B cell (primary cell): ENCODE results near the gene STYXL1.

Experiments used
- EZH2 ChIP-seq: IDR thresholded peaks from 2 replicates; pipeline ENCODE4 v1.6.1; 2012; ENCODE audit warnings: borderline replicate concordance, low read depth, mild to moderate bottlenecking, moderate library complexity, low read length; ENCODE audit not compliant: insufficient read depth, poor library complexity, severe bottlenecking
- TF ChIP-seq, protein P1 (sequence below): fragments of 200-600 bp; IDR thresholded peaks from one replicate; pipeline ENCODE4 v1.8.0; 2022; ENCODE audit warnings: antibody characterized with exemption, mild to moderate bottlenecking

GRCh38 chr7:75962607-75963380 lies 85.0 kb downstream of the STYXL1 start:
- TF ChIP-seq, protein P1, sequence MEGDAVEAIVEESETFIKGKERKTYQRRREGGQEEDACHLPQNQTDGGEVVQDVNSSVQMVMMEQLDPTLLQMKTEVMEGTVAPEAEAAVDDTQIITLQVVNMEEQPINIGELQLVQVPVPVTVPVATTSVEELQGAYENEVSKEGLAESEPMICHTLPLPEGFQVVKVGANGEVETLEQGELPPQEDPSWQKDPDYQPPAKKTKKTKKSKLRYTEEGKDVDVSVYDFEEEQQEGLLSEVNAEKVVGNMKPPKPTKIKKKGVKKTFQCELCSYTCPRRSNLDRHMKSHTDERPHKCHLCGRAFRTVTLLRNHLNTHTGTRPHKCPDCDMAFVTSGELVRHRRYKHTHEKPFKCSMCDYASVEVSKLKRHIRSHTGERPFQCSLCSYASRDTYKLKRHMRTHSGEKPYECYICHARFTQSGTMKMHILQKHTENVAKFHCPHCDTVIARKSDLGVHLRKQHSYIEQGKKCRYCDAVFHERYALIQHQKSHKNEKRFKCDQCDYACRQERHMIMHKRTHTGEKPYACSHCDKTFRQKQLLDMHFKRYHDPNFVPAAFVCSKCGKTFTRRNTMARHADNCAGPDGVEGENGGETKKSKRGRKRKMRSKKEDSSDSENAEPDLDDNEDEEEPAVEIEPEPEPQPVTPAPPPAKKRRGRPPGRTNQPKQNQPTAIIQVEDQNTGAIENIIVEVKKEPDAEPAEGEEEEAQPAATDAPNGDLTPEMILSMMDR, result no peak
- no peak for TF ChIP-seq EZH2
